ENCODE results near the gene MRPL4.

- TF ChIP-seq EZH2 (IDR thresholded peaks at IDR 0.05) (no peak), POLR2AphosphoS5 (IDR thresholded peaks at IDR 0.05; ENCODE audit: borderline replicate concordance, low read depth, low read length) (no peak)
Observed at GRCh38 chr19:10255358-10255757, 3.3 kb downstream of the MRPL4 start.
